Measurements from ENCODE around the gene GPC4.

The GPC4 gene

GRCh38 chrX:133412246-133412645 is 3.0 kb downstream of the GPC4 start:
- in situ Hi-C loops (cut with MboI; ENCODE audit: low sequenced_read_pairs) = no loop called here

GRCh38 chrX:133410550-133410949 is 4.7 kb downstream of the GPC4 start:
- in situ Hi-C loops (cut with MboI; ENCODE audit: low sequenced_read_pairs) = no loop called here

- in situ Hi-C loops (cut with MboI; ENCODE audit: low sequenced_read_pairs) = no loop called here
Measured at GRCh38 chrX:133405498-133406185, 9.6 kb downstream of the GPC4 start.

- in situ Hi-C loops (cut with MboI; ENCODE audit: low sequenced_read_pairs) = no loop called here
Measured at GRCh38 chrX:133403984-133404383, 11.3 kb downstream of the GPC4 start.

- in situ Hi-C loops (cut with MboI; ENCODE audit: low sequenced_read_pairs) = no loop called here
Measured at GRCh38 chrX:133402830-133403625, 12.3 kb downstream of the GPC4 start.

GRCh38 chrX:133402042-133402453 is 13.2 kb downstream of the GPC4 start:
- in situ Hi-C loops (cut with MboI; ENCODE audit: low sequenced_read_pairs) = no loop called here

GRCh38 chrX:133401536-133401935 is 13.8 kb downstream of the GPC4 start:
- in situ Hi-C loops (cut with MboI; ENCODE audit: low sequenced_read_pairs) = no loop called here

- in situ Hi-C loops (cut with MboI; ENCODE audit: low sequenced_read_pairs) = no loop called here
Measured at GRCh38 chrX:133399411-133399810, 15.9 kb downstream of the GPC4 start.

- in situ Hi-C loops (cut with MboI; ENCODE audit: low sequenced_read_pairs) = no loop called here
Measured at GRCh38 chrX:133394765-133395164, 20.5 kb downstream of the GPC4 start.

- in situ Hi-C loops (cut with MboI; ENCODE audit: low sequenced_read_pairs) = no loop called here
Measured at GRCh38 chrX:133392671-133393070, 22.6 kb downstream of the GPC4 start.

GRCh38 chrX:133391111-133391510 is 24.2 kb downstream of the GPC4 start:
- in situ Hi-C loops (cut with MboI; ENCODE audit: low sequenced_read_pairs) = no loop called here

GRCh38 chrX:133390676-133391075 is 24.6 kb downstream of the GPC4 start:
- in situ Hi-C loops (cut with MboI; ENCODE audit: low sequenced_read_pairs) = no loop called here

GRCh38 chrX:133389975-133390374 is 25.3 kb downstream of the GPC4 start:
- in situ Hi-C loops (cut with MboI; ENCODE audit: low sequenced_read_pairs) = no loop called here

GRCh38 chrX:133384454-133384853 is 30.8 kb downstream of the GPC4 start:
- in situ Hi-C loops (cut with MboI; ENCODE audit: low sequenced_read_pairs) = no loop called here

GRCh38 chrX:133380711-133381619 is 34.3 kb downstream of the GPC4 start:
- in situ Hi-C loops (cut with MboI; ENCODE audit: low sequenced_read_pairs) = no loop called here

- in situ Hi-C loops (cut with MboI; ENCODE audit: low sequenced_read_pairs) = no loop called here
Measured at GRCh38 chrX:133376422-133376821, 38.9 kb downstream of the GPC4 start.

- in situ Hi-C loops (cut with MboI; ENCODE audit: low sequenced_read_pairs) = no loop called here
Measured at GRCh38 chrX:133375615-133376340, 39.5 kb downstream of the GPC4 start.

- in situ Hi-C loops (cut with MboI; ENCODE audit: low sequenced_read_pairs) = no loop called here
Measured at GRCh38 chrX:133374874-133375387, 40.4 kb downstream of the GPC4 start.

GRCh38 chrX:133373386-133374079 is 41.8 kb downstream of the GPC4 start:
- in situ Hi-C loops (cut with MboI; ENCODE audit: low sequenced_read_pairs) = no loop called here

Data from HL-60/S4 (cell line).